HG03558 (cell line): Measurements from ENCODE around the gene NR3C2.
"Not testable (repeated sequence)": the region's sequence is repeated elsewhere in the genome, so short reads cannot be mapped to it uniquely, and the experiment has no call there.

Experiments used
- ATAC-seq: cut with Tn5 transposase; IDR thresholded peaks from one replicate; pipeline ENCODE4 v1.9.1; 2021; ENCODE audit warnings: moderate number of reproducible peaks; ENCODE audit not compliant: unreplicated experiment; ENCODE audit errors: extremely low read depth

NR3C2 gene

GRCh38 chr4:148090503-148091476, 351.4 kb downstream of the NR3C2 start:
- no peak for ATAC-seq

- ATAC-seq, result no peak
Measured at GRCh38 chr4:148090029-148090428, 352.2 kb downstream of the NR3C2 start.

- ATAC-seq, result no peak
Measured at GRCh38 chr4:148089624-148090023, 352.6 kb downstream of the NR3C2 start.

- not testable (repeated sequence) for ATAC-seq
Measured at GRCh38 chr4:148083073-148083472, 359.1 kb downstream of the NR3C2 start.

- ATAC-seq, result no peak
Measured at GRCh38 chr4:148081745-148082144, 360.5 kb downstream of the NR3C2 start.

GRCh38 chr4:148081267-148081666, 360.9 kb downstream of the NR3C2 start:
- ATAC-seq, result no peak

- ATAC-seq, result no peak
Measured at GRCh38 chr4:148079961-148080360, 362.3 kb downstream of the NR3C2 start.

GRCh38 chr4:148078061-148078460, 364.2 kb downstream of the NR3C2 start:
- no peak for ATAC-seq

- ATAC-seq, result no peak
Measured at GRCh38 chr4:148077581-148077980, 364.6 kb downstream of the NR3C2 start.

- ATAC-seq, result no peak
Measured at GRCh38 chr4:148076964-148077363, 365.2 kb downstream of the NR3C2 start.

GRCh38 chr4:148075438-148075837, 366.8 kb downstream of the NR3C2 start:
- no peak for ATAC-seq

GRCh38 chr4:148074462-148074861, 367.8 kb downstream of the NR3C2 start:
- no peak for ATAC-seq

GRCh38 chr4:148073349-148073748, 368.9 kb downstream of the NR3C2 start:
- no peak for ATAC-seq

- ATAC-seq, result no peak
Measured at GRCh38 chr4:148072789-148073188, 369.4 kb downstream of the NR3C2 start.

- no peak for ATAC-seq
Measured at GRCh38 chr4:148071009-148071408, 371.2 kb downstream of the NR3C2 start.

GRCh38 chr4:148069895-148070178, 372.4 kb downstream of the NR3C2 start:
- no peak for ATAC-seq

- ATAC-seq, result no peak
Measured at GRCh38 chr4:148069086-148069894, 372.9 kb downstream of the NR3C2 start.

GRCh38 chr4:148068065-148068911, 373.9 kb downstream of the NR3C2 start:
- ATAC-seq, result no peak

GRCh38 chr4:148067301-148067916, 374.8 kb downstream of the NR3C2 start:
- no peak for ATAC-seq

- ATAC-seq, result no peak
Measured at GRCh38 chr4:148065075-148065474, 377.1 kb downstream of the NR3C2 start.
